22Rv1 (cell line): Measurements from ENCODE around the gene PCTP.

Experiments used
- ZFX ChIP-seq: fragments of 450-650 bp; IDR thresholded peaks from 2 replicates; pipeline ENCODE4 v1.6.1; 2017; ENCODE audit warnings: antibody characterized with exemption, borderline replicate concordance
- TF ChIP-seq, protein P1 (sequence below): fragments of 450-650 bp; IDR thresholded peaks from 2 replicates; pipeline ENCODE4 v1.5.1; 2017; ENCODE audit warnings: mild to moderate bottlenecking

DNA sequence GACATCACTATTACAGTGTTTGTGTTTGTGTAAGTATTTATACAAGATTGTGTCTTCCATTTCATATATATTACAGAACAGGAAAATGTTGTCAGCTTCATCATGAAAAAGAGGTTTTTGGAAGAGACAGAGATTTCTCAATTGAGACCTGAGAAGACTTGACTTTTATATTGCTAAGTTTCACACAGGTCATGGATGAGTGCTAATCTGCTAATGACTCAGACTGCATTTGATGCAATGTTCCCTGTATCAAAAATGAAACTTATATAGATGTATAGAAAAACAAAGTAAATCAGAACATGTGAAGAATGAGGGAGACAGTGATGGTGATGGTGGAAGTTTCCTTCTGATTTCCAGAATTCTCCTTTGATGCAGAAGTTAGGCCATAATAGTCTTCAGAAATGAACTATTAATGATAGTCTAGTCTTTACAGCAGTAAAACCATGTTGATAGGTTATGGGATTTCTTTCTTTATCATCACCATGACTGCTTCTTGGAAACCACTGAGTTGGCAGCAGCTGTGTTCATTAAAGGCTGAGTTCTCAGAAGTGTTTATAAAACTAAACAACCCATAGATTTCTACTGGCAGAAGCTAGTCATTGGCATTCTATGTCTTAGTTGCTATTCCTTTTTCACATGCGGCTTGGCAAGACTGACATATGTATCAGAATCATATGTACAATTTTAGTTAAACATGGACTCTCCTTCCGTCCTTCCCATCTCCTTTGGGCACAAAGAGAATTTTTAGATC lies 56.1 kb downstream of the PCTP start:
- TF ChIP-seq, protein P1, sequence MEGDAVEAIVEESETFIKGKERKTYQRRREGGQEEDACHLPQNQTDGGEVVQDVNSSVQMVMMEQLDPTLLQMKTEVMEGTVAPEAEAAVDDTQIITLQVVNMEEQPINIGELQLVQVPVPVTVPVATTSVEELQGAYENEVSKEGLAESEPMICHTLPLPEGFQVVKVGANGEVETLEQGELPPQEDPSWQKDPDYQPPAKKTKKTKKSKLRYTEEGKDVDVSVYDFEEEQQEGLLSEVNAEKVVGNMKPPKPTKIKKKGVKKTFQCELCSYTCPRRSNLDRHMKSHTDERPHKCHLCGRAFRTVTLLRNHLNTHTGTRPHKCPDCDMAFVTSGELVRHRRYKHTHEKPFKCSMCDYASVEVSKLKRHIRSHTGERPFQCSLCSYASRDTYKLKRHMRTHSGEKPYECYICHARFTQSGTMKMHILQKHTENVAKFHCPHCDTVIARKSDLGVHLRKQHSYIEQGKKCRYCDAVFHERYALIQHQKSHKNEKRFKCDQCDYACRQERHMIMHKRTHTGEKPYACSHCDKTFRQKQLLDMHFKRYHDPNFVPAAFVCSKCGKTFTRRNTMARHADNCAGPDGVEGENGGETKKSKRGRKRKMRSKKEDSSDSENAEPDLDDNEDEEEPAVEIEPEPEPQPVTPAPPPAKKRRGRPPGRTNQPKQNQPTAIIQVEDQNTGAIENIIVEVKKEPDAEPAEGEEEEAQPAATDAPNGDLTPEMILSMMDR, result no peak
- no peak for TF ChIP-seq ZFX
